ENCODE data around the gene AMHR2.

DNA sequence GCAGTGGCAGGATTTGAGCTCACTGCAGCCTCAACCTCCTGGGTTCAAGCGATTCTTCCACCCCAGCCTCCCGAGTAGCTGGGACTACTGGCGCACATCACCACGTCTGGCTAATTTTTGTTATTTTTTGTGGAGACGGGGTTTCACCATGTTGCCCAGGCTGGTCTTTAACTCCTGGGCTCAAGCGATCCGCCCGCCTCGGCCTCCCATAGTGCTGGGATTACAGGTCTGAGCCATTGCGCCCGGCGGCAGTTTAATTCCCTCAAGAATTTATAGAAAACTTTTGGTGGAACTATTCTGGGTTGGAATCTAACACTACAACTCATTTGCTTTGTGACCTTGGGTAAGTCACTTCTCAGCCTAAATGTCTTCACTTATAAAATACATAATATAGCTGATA is 45.4 kb upstream of the AMHR2 start:
- TF ChIP-seq, protein P1, sequence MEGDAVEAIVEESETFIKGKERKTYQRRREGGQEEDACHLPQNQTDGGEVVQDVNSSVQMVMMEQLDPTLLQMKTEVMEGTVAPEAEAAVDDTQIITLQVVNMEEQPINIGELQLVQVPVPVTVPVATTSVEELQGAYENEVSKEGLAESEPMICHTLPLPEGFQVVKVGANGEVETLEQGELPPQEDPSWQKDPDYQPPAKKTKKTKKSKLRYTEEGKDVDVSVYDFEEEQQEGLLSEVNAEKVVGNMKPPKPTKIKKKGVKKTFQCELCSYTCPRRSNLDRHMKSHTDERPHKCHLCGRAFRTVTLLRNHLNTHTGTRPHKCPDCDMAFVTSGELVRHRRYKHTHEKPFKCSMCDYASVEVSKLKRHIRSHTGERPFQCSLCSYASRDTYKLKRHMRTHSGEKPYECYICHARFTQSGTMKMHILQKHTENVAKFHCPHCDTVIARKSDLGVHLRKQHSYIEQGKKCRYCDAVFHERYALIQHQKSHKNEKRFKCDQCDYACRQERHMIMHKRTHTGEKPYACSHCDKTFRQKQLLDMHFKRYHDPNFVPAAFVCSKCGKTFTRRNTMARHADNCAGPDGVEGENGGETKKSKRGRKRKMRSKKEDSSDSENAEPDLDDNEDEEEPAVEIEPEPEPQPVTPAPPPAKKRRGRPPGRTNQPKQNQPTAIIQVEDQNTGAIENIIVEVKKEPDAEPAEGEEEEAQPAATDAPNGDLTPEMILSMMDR (conservative IDR thresholded peaks at IDR 0.05 in 1 of 2, IDR thresholded peaks at IDR 0.05 in 1 of 2; ENCODE audit: extremely low read depth in 1 of 2, insufficient read depth in 1 of 2, low read depth in 1 of 2, low read length in 2 of 2), result no peak
- TF ChIP-seq EZH2 (IDR thresholded peaks at IDR 0.05; ENCODE audit: borderline replicate concordance, low read length), result no peak
